Measurements from ENCODE around the gene HLA-C. TPM values are rescaled to one million over a fixed set of nuclear protein-coding genes. Genes with fewer than 3 reads are reported as not detected.
A peak's percentile ranks its signal among the peaks of the same experiment; 100 is the strongest.

HLA-C gene
- 100 to 1,000 TPM; 183 to 425 (median 325) TPM for total RNA-seq
- 276 TPM for polyA plus RNA-seq
- long read RNA-seq, donor 1, transcript HLA-C-201 (8 exons, 1,536 nt): major isoform, 132 of 253 reads
- long read RNA-seq, donor 1, transcript HLA-C-208 (6 exons, 1,880 nt): minor isoform, 31 of 253 reads
- long read RNA-seq, donor 1, partial matches to known transcripts: 77 of 253 reads
- long read RNA-seq, donor 1, other reads (novel, unspliced or antisense): 12 of 253 reads
- long read RNA-seq, donor 2, transcript HLA-C-201 (8 exons, 1,536 nt): major isoform, 347 of 403 reads
- long read RNA-seq, donor 2, transcript HLA-C-203 (8 exons, 1,554 nt): minor isoform, 11 of 403 reads
- long read RNA-seq, donor 2, transcript HLA-C-208 (6 exons, 1,880 nt): minor isoform, 17 of 403 reads
- long read RNA-seq, donor 2, partial matches to known transcripts: 11 of 403 reads
- long read RNA-seq, donor 2, other reads (novel, unspliced or antisense): 16 of 403 reads
- long read RNA-seq, donor 3, transcript HLA-C-201 (8 exons, 1,536 nt): major isoform, 1,443 of 1,676 reads
- long read RNA-seq, donor 3, transcript HLA-C-208 (6 exons, 1,880 nt): minor isoform, 20 of 1,676 reads
- long read RNA-seq, donor 3, partial matches to known transcripts: 103 of 1,676 reads
- long read RNA-seq, donor 3, other reads (novel, unspliced or antisense): 106 of 1,676 reads
- long read RNA-seq, donor 4, transcript HLA-C-208 (6 exons, 1,880 nt): minor isoform, 12 of 110 reads
- long read RNA-seq, donor 4, transcript HLA-C-201 (8 exons, 1,536 nt): major isoform, 77 of 110 reads
- long read RNA-seq, donor 4, partial matches to known transcripts: 13 of 110 reads
- long read RNA-seq, donor 4, other reads (novel, unspliced or antisense): 6 of 110 reads

DNA sequence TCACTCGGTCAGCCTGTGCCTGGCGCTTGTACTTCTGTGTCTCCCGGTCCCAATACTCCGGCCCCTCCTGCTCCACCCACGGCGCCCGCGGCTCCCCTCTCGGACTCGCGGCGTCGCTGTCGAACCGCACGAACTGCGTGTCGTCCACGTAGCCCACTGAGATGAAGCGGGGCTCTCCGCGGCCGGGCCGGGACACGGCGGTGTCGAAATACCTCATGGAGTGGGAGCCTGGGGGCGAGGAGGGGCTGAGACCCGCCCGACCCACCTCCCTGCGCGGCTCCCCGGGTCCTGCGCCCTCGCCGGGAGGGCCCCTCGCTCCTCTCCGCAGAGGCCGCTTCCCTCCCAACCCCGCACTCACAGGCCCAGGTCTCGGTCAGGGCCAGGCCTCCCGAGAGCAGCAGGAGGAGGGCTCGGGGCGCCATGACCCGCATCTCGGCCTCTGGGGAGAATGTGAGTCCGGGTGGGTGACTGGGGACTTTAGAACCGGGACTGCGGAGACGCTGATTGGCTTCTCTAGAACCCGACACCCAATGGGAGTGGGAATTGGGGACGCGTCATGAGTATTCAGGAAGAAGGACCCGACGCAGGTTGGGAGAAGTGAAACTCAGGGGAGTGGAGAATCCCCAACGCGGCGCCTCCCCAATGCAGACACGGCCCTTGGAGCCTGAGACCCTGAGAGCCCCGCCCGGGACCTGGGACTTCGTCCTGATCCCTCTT is at the start of gene HLA-C:
HLA-C (minus strand) TSS at position 452 of the 717 bp plus-strand sequence; CDS start at position 431, 21 bp downstream.
- intact Hi-C loops (cut with DNase I): loop anchor here in 3 of 4 donors (5.0 to 10.0 kb wide), 3 partner anchors 74 to 86 kb away; partner anchors contain the start of gene HLA-B (in 2 of the 3)
- ATAC-seq: peak; percentile 98 to 99

DNA sequence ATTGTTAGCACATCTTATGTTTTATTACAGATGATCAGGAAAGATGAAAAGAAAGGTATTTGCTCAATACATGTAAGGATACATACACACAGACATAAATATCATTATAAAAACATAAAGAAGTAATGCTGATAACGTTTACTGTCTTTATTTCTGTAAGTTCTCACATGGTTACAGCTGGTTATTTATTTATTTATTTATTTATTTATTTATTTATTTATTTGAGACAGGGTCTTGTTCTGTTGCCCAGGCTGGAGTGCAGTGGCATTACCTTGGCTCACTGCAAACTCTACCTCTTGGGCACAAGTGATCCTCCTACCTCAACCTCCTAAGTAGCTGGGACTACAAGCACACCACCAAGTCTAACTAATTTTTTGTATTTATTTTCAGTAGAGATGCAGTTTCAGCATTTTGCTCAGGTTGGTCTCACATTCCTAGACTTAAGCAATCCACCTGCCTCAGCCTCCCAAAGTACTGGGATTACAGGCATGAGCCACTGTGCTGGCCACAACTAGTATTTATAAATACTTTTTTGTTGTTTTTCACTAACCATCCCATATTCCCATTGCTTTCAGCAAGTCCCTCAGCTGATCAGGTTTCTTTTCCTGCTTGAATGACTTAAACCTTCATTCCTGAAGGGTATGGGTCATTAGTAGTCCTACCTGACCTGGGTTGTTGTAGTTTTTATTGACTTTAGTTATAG is 49.3 kb upstream of the HLA-C start:
- Histone ChIP-seq H3K9me3 (ENCODE audit: control insufficient read depth, low read length) (no peaks in the 10 kb centered on the region), H3K4me1 (ENCODE audit: control insufficient read depth, insufficient read depth, low read length) (no peaks in the 10 kb centered on the region), H3K27ac (ENCODE audit: low read length) (no peak overlapping the region), H3K4me3 (ENCODE audit: low read length) (no peak overlapping the region), H3K27me3 (ENCODE audit: control insufficient read depth, insufficient read depth) (no peaks in the 10 kb centered on the region)
- DNase-seq (no peak), ATAC-seq (no peak)
- intact Hi-C loops (cut with DNase I): no loop called here
- 37% methylated on average over 1 of the region's 1 CpG for WGBS

More for the DNA sequence above, at the start of gene HLA-C:
- peak; percentile 91 to 94 (median 93) for DNase-seq
- Histone ChIP-seq H3K4me3 (ENCODE audit: low read length) (peak within 1 kb of the TSS; percentile 87), H3K4me1 (ENCODE audit: control insufficient read depth, insufficient read depth, low read length) (no peaks in the 10 kb centered on the region), H3K27me3 (ENCODE audit: control insufficient read depth, insufficient read depth) (no peaks in the 10 kb centered on the region), H3K9me3 (ENCODE audit: control insufficient read depth, low read length) (no peaks in the 10 kb centered on the region), H3K27ac (ENCODE audit: low read length) (peak within 1 kb of the TSS; percentile 97)
- WGBS: under 1% methylated on average over 62 of the region's 62 CpGs

DNA sequence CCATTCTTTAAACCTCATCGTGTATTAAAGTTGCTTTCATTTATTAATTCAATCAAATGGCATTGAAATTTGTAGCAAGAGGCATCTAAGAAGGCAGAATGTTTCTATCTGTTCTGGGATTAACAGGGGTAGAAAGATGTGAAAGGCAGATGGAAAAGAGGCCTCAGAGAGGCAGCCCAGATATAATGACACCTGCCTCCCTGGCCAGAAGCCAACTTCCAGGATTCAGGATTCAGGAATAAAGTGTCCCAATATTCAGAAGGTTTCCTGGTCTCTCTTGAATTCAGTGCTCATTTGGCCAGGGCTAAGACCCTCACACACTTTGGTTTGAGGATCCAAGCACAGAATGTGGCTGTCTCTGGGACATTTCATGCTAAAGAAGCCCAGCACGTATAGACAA is 45.1 kb upstream of the HLA-C start:
- Histone ChIP-seq H3K27me3 (ENCODE audit: control insufficient read depth, insufficient read depth) (no peaks in the 10 kb centered on the region), H3K4me3 (ENCODE audit: low read length) (no peak overlapping the region), H3K9me3 (ENCODE audit: control insufficient read depth, low read length) (no peaks in the 10 kb centered on the region), H3K4me1 (ENCODE audit: control insufficient read depth, insufficient read depth, low read length) (no peaks in the 10 kb centered on the region), H3K27ac (ENCODE audit: low read length) (no peak overlapping the region)
- 66% methylated on average over 2 of the region's 2 CpGs for WGBS
- no peak for ATAC-seq
- intact Hi-C loops (cut with DNase I): no loop called here
- DNase-seq: no peak

DNA sequence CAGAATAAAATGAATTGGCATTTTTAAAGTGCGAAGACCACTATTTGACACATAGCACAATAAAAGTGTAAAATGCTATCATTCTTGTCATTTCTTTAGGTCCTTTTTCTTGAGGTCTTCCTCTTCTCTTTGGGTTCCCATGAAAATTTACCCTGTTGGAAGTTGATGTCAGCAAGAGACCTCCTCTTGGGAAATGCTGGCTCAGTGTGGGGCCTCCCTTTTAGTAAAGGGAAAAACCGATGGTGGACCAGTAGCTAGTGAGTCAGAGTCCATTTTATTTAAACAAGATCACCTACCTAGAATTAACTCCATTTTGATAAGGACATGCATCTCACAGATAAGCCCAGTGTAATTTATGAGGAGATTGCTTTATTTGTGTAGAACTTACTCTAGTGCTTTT is 37.7 kb upstream of the HLA-C start:
- H3K9me3 ChIP-seq (ENCODE audit: control insufficient read depth, low read length): no peaks in the 10 kb centered on the region
- intact Hi-C loops (cut with DNase I): no loop called here
- H3K4me3 ChIP-seq (ENCODE audit: low read length): no peak overlapping the region
- WGBS: 84% methylated on average over 2 of the region's 2 CpGs
- DNase-seq (no peak), ATAC-seq (no peak)
- no peak overlapping the region for H3K27ac ChIP-seq (ENCODE audit: low read length)
- no peaks in the 10 kb centered on the region for H3K4me1 ChIP-seq (ENCODE audit: control insufficient read depth, insufficient read depth, low read length)
- no peaks in the 10 kb centered on the region for H3K27me3 ChIP-seq (ENCODE audit: control insufficient read depth, insufficient read depth)

DNA sequence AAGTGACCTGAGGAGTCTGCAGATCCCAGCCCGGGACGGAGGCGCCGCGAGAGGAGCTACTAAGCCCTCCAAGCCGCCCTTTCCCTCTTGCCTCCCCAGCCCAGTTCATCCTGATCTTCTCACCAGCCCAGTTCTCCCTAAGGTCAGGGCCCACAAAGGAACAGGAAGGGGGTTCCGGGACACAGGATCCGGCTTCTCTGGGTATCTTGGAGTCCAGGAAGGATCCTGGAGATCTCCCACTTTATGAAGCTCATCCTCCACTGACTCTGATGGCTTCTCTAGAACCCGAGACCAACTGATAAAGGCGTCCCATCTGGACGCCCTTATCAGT is 36.9 kb upstream of the HLA-C start:
- 16% methylated on average over 11 of the region's 11 CpGs for WGBS
- no peaks in the 10 kb centered on the region for H3K27me3 ChIP-seq (ENCODE audit: control insufficient read depth, insufficient read depth)
- no peaks in the 10 kb centered on the region for H3K9me3 ChIP-seq (ENCODE audit: control insufficient read depth, low read length)
- intact Hi-C loops (cut with DNase I): no loop called here
- DNase-seq: peak in 1 of 3 donors; percentile 13
- no peak overlapping the region for H3K27ac ChIP-seq (ENCODE audit: low read length)
- ATAC-seq: no peak
- H3K4me1 ChIP-seq (ENCODE audit: control insufficient read depth, insufficient read depth, low read length): no peaks in the 10 kb centered on the region
- no peak overlapping the region for H3K4me3 ChIP-seq (ENCODE audit: low read length)

DNA sequence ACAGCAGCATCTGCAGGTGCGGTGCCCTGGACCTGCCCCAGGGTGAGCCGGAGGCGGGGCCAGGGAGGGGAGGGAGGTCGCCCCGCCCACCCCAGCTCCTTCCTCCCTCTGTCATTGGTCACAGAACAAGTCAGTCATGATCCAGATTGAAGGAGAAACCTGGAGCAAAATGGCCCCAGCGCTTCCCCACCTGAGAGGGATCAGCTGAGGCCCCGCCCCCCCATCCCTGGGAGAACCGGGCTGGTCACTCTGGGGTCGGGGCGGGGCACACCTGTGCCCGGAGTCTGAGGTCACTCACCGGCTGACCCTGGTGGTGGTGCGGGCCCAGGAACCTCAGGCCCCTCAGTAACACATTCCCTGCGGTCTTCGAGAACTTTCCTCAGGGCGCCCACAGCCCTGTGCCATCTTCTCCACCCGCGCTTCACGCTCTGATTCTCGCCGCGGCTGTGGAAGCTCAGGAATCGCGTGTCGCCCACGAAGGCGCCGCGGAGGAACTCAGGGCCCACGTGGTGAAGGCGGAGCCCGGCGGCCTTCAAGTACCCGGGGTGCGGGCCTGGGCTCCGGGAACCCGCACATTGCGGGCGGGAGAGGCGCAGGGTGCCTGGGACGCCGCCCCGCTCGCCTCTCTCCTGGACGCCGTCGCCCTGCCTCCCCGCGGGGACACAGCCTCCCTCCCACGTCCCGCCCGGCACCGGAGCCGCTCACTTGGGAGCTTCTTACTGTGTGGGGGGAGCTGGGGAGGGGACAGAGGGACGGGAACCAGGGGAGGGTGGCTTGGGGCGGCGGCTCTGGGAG is 36.4 kb upstream of the HLA-C start:
- 4% methylated on average over 48 of the region's 57 CpGs for WGBS
- no peaks in the 10 kb centered on the region for H3K4me1 ChIP-seq (ENCODE audit: control insufficient read depth, insufficient read depth, low read length)
- intact Hi-C loops (cut with DNase I): no loop called here
- peak; percentile 18 to 67 (median 62) for DNase-seq
- peak; percentile 61 to 73 for ATAC-seq
- H3K27me3 ChIP-seq (ENCODE audit: control insufficient read depth, insufficient read depth): no peaks in the 10 kb centered on the region
- H3K4me3 ChIP-seq (ENCODE audit: low read length): no peak overlapping the region
- H3K27ac ChIP-seq (ENCODE audit: low read length): no peak overlapping the region
- H3K9me3 ChIP-seq (ENCODE audit: control insufficient read depth, low read length): no peaks in the 10 kb centered on the region

DNA sequence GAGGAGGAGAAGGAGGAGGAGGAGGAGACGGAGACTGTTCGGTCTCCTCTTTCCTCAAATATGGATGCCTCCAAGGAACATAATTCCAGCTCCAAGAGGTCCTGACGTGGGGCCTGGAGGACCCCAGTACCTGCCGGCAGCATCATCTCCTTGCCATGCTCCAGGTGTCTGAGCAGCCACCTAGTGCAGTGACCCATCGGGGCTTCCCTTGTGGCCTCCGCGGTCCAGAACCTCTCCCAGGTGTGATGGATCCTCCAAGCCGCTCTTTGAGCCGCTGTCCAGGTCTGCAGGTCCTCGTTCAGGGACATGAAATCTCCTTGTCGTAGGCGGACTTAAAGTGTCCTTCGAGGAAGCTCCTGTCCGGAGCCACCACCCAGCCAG is 35.8 kb upstream of the HLA-C start:
- Histone ChIP-seq H3K27ac (ENCODE audit: low read length) (no peak overlapping the region), H3K4me3 (ENCODE audit: low read length) (no peak overlapping the region), H3K27me3 (ENCODE audit: control insufficient read depth, insufficient read depth) (no peaks in the 10 kb centered on the region), H3K9me3 (ENCODE audit: control insufficient read depth, low read length) (no peaks in the 10 kb centered on the region), H3K4me1 (ENCODE audit: control insufficient read depth, insufficient read depth, low read length) (no peaks in the 10 kb centered on the region)
- ATAC-seq: no peak
- 70% methylated on average over 14 of the region's 14 CpGs for WGBS
- no peak for DNase-seq
- intact Hi-C loops (cut with DNase I): no loop called here

DNA sequence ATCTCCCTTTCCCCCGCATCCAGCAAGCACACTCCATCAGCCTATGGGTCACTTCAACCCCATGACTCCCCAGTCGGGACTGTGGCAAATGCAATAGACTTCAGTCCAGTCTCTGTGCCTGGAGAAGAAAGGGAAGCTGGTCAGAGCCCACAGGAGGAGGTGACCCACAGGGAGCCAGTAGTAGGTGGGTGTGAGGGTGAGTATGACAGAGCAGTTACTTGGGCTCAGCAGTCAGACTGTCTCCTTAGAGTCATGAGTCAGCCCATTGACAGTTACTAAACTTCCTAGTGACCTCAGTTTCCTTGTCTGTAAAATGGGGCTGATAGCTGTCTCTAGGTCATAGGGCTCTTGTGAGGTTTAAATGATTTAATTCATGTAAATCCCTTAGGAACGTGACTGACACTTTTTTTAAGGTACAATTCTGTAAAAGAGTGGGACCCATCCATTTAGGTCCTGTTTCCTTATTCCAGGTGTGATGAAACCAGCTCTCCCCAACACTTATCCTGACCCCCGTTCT is 33.9 kb upstream of the HLA-C start:
- Histone ChIP-seq H3K4me3 (ENCODE audit: low read length) (no peak overlapping the region), H3K9me3 (ENCODE audit: control insufficient read depth, low read length) (no peaks in the 10 kb centered on the region), H3K27ac (ENCODE audit: low read length) (no peak overlapping the region), H3K27me3 (ENCODE audit: control insufficient read depth, insufficient read depth) (no peaks in the 10 kb centered on the region), H3K4me1 (ENCODE audit: control insufficient read depth, insufficient read depth, low read length) (no peaks in the 10 kb centered on the region)
- no peak for ATAC-seq
- intact Hi-C loops (cut with DNase I): no loop called here
- DNase-seq: no peak
- 58% methylated on average over 4 of the region's 4 CpGs for WGBS

DNA sequence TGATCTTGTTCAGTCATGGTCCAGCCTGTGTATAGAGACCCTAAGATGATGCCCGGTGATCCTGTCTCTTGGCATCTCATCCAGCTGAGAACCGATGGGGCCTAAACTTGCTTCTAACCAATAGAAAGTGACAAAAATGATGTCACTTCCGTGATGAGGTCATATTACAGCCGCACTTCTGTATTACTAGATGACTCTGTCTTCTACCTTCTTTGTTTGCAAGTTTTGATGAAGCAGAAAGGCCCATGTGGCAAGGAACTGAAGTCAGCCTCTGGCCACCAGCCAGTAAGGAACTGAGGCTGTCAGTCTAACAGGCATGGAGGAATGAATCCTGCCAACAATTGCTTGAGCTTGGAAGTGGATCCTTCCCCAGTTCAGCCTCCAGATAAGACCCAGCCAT is 32.8 kb upstream of the HLA-C start:
- Histone ChIP-seq H3K4me3 (ENCODE audit: low read length) (no peak overlapping the region), H3K27me3 (ENCODE audit: control insufficient read depth, insufficient read depth) (no peaks in the 10 kb centered on the region), H3K4me1 (ENCODE audit: control insufficient read depth, insufficient read depth, low read length) (no peaks in the 10 kb centered on the region), H3K9me3 (ENCODE audit: control insufficient read depth, low read length) (no peaks in the 10 kb centered on the region), H3K27ac (ENCODE audit: low read length) (no peak overlapping the region)
- 59% methylated on average over 4 of the region's 4 CpGs for WGBS
- intact Hi-C loops (cut with DNase I): no loop called here
- ATAC-seq (no peak), DNase-seq (peak in 2 of 3 donors; percentile 21 to 40)

DNA sequence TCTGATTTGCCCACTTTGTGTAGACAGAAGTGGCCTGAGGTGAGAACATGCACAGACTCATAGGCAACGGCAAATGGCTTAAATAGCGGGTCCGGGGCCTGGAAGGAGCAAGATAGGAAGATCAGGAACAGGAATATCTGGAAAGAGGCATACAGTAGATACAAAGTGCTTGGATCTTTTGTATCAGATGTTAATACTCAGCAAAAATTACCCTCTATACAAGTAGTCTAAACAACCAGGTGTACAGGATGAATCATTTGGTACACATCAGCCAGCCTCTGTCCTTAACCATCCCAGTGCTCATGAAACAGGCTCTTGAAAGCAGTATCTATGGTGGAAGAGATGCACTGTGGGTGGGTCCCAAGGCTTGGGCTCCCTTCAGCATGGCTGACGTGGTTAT is 28.9 kb upstream of the HLA-C start:
- Histone ChIP-seq H3K4me1 (ENCODE audit: control insufficient read depth, insufficient read depth, low read length) (no peaks in the 10 kb centered on the region), H3K27ac (ENCODE audit: low read length) (no peak overlapping the region), H3K9me3 (ENCODE audit: control insufficient read depth, low read length) (peaks cover 2% of the 10 kb centered on the region), H3K27me3 (ENCODE audit: control insufficient read depth, insufficient read depth) (no peaks in the 10 kb centered on the region), H3K4me3 (ENCODE audit: low read length) (no peak overlapping the region)
- no peak for ATAC-seq
- DNase-seq: no peak
- intact Hi-C loops (cut with DNase I): no loop called here
- 48% methylated on average over 4 of the region's 4 CpGs for WGBS
